Activated CD4-positive, alpha-beta T cell treated with anti-CD3 and anti-CD28 coated beads, Interleukin-2, amount 50 U/mL, for 48 hours (primary cell): ENCODE data around the gene CTCFL.
"Not testable (repeated sequence)": the region's sequence is repeated elsewhere in the genome, so short reads cannot be mapped to it uniquely, and the experiment has no call there.

Experiments
- DNase-seq, 2 experiments: peaks; one replicate each; pipeline ENCODE4 v3.0.0-alpha.2; 2020

Gene CTCFL

GRCh38 chr20:57476641-57477461 is 48.1 kb downstream of the CTCFL start:
- no peak for DNase-seq

GRCh38 chr20:57476084-57476526 is 48.8 kb downstream of the CTCFL start:
- no peak for DNase-seq

DNA sequence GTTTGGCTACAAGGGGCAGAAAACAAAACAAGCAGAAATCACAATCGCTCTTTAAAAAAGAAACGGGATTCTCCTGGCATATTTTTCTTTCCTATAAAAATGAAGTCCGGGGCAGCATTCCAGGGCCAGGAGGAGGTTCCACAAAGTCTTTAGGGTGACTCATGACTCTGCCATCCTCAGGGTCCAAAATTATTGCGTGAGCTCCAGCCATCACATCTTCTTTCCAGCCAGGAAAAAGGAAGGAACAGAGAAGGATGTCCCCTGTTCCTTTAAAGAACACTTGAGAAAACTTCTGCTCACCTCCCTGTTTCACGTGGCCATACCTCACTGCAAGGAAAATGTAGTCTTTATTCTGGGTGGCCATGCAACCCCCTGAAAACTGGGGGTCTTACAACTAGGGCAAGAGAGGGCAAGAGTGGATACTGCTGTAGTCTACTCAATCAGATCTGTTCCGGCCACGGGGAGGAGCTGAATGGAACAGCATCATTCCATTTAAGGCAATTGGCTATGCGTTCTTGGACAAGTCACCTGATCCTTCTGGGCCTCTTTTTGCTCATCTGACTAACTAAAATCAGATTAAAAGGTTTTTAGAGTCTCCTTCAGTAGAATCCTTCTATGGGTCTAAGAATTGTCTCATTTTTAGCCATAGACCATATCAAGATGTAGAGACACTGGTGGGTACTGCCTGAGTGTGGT is 49.4 kb downstream of the CTCFL start:
- DNase-seq: no peak

- no peak for DNase-seq
Measured at GRCh38 chr20:57474816-57475215, 50.1 kb downstream of the CTCFL start.

GRCh38 chr20:57474205-57474604 is 50.7 kb downstream of the CTCFL start:
- no peak for DNase-seq

GRCh38 chr20:57473246-57474048 is 51.5 kb downstream of the CTCFL start:
- no peak for DNase-seq

GRCh38 chr20:57472474-57472873 is 52.5 kb downstream of the CTCFL start:
- not testable (repeated sequence) for DNase-seq

GRCh38 chr20:57471496-57472372 is 53.2 kb downstream of the CTCFL start:
- DNase-seq: no peak

- DNase-seq: no peak
Measured at GRCh38 chr20:57470666-57471495, 54.1 kb downstream of the CTCFL start.

- DNase-seq: no peak
Measured at GRCh38 chr20:57470212-57470522, 54.8 kb downstream of the CTCFL start.

DNA sequence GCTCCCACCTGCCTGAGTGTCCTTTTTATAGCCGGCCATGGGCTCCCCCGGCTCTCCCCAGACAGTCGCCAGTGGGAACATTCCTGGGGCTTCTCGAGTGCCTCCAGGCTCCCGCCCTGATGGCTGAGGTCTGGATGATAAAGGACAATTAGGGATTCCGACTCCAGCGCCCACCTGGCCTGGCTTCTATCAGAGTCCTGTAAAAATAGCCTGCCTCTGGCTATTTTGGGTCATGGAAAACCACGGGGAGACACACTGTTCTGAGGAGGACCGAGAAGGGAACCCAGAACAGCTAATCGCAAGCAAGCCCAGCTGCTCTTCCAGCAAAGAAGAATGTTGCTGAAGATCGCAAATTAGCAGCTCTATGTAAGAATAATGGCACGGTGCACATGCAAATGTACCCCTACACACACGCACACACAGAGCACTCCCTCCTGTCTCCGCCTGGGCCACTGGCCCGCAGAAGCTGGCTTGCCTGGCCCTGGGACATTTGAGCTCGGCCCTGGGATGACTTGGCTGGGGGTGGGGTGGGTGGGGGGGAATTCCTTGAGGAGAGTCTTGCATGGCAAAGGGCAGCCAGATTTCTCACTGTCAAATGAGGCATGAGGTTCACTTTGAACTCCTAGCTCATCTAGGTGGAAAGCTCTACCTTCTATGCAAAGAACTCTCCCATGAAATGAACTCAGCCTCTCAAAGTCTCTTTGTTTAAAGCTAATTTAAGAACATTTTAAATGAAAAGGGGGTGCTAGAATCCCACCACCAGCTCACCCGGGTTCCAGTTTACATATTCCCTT is 55.3 kb downstream of the CTCFL start:
- no peak for DNase-seq

DNA sequence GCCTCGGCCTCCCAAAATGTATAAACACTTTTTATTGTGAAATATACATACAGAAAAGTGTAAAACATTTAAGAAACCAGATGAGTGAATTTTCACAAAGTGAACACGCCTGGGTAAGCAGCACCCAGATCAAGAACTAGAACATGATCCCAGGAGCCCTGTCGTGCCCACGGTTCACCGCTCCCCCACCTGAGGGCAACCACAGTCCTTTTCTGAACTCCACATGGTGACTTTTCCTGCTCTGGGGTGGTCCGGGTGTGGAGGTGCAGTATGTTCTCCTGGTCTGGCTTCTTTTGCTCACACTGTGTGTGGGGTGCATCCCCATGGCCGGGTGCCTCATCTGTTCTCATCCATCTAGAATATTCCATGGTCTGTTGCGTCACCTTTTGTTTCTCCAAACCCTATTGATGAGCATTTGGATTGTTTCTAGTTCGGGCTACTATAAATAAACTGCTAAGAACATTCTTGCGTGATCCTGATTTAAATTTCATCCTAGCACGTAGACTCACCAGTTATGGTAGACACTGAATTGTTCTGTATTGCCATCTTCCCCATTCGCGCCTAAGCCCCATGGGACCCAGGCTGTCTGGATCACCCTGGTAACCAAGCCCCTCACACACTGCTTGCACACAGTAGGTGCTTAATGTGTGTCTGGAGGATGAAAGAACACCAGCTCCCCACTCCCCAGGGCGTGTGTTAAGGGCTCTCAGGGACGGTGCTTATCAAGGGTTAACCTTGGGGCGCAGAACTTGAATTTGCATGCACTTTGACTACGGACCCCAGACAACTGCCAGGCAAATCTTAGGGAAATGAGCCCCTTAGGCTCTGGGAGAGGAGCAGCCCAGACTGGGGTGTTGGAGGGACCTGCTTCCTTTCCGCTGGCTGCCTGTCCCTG is 56.2 kb downstream of the CTCFL start:
- DNase-seq: no peak

DNA sequence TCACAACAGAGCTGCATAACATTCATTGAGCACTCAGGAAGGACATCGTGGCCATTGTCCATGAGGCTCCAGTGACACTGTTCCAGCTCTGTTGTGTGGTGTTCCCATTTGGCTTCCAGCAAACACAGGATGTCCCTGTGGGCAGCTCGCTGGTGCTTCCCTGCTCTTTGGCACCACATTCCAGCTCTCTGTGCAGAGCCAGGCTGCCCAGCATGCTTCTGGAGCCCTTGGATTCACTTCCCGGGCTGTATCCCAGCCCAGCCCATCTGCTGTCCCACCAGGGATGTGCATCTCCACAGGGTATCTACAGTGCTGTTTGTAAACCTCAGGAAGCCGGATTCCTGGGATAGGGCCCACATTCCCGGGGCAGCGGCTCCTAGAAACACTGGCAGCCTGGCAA is 57.2 kb downstream of the CTCFL start:
- DNase-seq: no peak

- DNase-seq: no peak
Measured at GRCh38 chr20:57465943-57466342, 59.0 kb downstream of the CTCFL start.

- DNase-seq: no peak
Measured at GRCh38 chr20:57465486-57465885, 59.5 kb downstream of the CTCFL start.

DNA sequence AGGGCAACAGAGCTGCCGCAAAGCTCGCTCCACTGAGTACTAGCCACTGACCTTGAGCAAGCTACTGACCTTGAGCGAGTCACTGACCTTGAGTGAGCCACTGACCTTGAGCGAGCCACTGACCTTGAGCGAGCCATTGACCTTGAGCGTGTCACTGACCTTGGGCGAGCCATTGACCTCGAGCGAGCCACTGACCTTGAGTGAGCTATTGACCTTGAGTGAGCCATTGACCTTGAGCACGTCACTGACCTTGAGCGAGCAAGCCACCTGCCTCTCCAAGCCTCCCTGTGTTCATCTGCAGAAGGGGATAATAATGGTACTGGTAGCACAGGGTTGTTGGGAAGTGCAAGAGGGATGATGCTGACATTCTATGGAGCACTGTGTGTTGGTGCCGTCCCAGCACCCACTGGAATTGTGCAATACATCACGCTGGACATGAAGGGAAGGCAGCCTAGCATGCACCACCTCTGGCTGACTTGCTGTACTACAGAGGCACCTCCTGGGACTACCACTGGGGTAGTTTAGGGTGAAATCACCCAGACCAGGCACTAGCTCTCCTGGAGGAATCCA is 60.2 kb downstream of the CTCFL start:
- DNase-seq: no peak

DNA sequence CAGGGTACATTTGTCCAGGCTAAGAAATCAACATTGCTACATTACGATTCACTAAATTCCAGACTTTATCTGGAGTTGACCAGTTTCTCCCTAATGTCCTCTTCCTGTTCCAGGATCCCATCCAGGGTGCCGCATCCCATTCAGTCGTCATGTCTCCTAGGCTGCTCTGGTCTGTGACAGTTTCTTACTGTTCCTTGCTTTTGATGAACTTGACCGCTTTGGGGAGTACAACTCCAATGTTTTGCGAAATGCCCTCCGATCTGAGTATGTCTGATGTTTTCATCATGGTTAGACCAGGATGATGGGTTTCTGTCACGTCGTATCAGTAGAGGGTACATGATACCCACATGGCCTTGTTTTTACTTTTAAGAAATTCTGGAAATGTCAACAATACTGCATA is 62.2 kb downstream of the CTCFL start:
- DNase-seq: no peak

GRCh38 chr20:57461726-57462125 is 63.2 kb downstream of the CTCFL start:
- DNase-seq: no peak

DNA sequence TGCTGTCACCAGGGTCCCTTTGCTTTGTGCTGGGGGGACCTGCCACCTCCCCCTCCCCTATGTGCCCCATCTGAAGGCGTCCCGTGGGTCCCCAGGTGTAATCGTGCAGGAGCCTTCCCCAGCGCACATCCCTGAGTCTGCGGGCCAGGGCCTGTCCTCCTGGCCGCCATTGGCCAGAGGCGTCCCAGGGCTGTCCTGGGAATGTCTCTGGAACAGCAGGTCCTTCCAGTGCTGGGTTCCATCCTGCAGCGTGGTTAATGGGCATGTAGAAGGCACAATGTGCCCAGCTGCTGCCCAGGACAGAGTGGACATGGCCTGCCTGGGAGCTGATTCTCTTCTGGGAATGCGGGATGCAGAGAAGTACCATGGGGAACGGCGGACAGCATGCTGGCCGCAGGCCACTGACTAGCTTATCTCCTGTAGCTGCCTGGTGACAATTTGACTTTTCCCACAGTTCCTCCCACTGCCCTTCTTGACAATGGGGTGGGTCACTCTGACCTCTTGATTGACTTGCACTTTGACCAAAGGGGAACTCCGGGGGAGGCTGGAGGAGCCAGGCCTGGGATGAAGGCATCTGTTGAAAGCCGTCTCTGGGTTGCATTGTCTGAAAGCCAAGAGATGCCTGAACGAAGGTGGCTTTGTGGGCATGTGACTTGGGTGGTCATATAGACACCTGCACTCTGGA is 64.0 kb downstream of the CTCFL start:
- no peak for DNase-seq
